ENCODE results near the gene HMGN3. TPM values are rescaled to one million over a fixed set of nuclear protein-coding genes. Genes with fewer than 3 reads are reported as not detected.

Gene HMGN3
- total RNA-seq, 1 donor: 42.3 TPM

GRCh38 chr6:79226660-79227059, 7.8 kb downstream of the HMGN3 start:
- TF ChIP-seq, protein P1, sequence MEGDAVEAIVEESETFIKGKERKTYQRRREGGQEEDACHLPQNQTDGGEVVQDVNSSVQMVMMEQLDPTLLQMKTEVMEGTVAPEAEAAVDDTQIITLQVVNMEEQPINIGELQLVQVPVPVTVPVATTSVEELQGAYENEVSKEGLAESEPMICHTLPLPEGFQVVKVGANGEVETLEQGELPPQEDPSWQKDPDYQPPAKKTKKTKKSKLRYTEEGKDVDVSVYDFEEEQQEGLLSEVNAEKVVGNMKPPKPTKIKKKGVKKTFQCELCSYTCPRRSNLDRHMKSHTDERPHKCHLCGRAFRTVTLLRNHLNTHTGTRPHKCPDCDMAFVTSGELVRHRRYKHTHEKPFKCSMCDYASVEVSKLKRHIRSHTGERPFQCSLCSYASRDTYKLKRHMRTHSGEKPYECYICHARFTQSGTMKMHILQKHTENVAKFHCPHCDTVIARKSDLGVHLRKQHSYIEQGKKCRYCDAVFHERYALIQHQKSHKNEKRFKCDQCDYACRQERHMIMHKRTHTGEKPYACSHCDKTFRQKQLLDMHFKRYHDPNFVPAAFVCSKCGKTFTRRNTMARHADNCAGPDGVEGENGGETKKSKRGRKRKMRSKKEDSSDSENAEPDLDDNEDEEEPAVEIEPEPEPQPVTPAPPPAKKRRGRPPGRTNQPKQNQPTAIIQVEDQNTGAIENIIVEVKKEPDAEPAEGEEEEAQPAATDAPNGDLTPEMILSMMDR (IDR thresholded peaks at IDR 0.05; ENCODE audit: insufficient read depth, low read length): no peak
- DNase-seq (ENCODE audit: low read depth): no peak
- no peak overlapping the region for H3K4me3 ChIP-seq (ENCODE audit: low read depth, low read length)

DNA sequence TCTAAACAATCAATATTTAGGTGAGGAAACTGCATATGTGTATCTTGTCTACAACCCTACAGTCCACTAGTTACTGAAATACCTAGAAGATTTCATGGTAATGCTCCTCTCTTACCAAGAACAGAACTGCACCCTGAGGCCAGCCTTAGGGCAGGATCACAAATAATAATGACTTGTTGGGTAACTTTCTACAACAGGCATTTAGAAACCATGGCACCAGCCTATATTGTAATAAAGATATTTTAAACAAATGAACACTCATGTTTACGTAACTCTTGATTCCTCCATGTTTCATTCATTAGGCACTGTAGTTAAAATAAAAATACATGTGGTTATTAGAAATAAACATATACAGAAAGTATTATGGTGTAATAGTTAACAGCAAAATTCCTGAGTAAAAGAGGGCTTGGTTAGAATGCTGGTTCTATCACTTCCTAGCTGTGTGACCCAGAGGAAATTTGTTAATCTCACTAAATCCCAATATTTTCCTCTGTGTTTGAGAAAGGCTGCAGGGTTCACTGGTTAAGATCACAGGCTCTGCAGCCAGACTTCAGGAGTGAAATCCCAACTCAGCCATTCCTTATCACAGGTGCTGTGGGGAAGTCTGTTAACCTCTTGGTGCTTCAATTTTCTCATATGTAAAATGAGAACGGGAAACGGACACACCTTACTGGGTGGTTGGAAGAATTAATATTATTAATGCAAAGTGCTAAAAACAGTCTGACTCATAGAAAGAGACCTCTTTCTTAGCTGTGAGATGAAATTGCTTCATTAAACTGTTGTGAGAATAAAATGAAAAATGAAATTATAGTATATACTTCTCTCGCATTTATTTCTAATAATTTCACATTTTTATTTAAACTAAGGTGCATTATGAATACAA, 8.5 kb downstream of the HMGN3 start:
- TF ChIP-seq, protein P1 (IDR thresholded peaks at IDR 0.05; ENCODE audit: insufficient read depth, low read length): no peak
- no peak for DNase-seq (ENCODE audit: low read depth)
- no peak overlapping the region for H3K4me3 ChIP-seq (ENCODE audit: low read depth, low read length)

- TF ChIP-seq, protein P1 (IDR thresholded peaks at IDR 0.05; ENCODE audit: insufficient read depth, low read length): no peak
- no peak overlapping the region for H3K4me3 ChIP-seq (ENCODE audit: low read depth, low read length)
- DNase-seq (ENCODE audit: low read depth): no peak
These were observed 10.7 kb downstream of the HMGN3 start for GRCh38 chr6:79223611-79224404.

DNA sequence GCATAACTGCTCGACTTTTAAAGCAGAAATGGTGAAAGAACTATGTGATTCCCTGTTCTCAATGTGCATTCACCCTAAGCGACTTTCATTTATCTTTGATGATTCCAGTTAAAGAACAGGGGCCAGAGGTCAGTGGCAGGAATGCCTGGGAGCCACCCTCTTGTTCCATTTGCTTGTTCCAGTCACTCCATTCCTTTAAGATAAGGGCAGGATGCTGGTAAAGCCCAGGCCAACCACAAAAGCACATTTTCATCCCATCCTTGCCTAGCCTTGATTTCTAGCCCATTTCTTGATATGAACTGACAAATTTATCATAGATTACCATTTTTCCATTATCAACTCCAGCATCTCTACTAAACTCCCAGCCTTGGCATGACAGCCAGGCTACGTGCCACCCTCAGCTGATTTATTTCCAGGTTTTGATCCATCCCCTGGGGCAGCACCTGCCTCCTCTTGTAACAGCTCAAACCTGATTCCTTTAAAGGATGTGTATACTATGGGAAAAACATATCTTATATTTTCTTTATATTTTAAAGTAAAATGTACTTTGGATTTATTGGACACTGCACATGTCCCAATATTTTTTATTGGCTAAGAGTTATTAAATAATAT, 19.2 kb downstream of the HMGN3 start:
- no peak overlapping the region for H3K4me3 ChIP-seq (ENCODE audit: low read depth, low read length)
- DNase-seq (ENCODE audit: low read depth): peak; percentile 47
- TF ChIP-seq, protein P1 (IDR thresholded peaks at IDR 0.05; ENCODE audit: insufficient read depth, low read length): no peak

DNA sequence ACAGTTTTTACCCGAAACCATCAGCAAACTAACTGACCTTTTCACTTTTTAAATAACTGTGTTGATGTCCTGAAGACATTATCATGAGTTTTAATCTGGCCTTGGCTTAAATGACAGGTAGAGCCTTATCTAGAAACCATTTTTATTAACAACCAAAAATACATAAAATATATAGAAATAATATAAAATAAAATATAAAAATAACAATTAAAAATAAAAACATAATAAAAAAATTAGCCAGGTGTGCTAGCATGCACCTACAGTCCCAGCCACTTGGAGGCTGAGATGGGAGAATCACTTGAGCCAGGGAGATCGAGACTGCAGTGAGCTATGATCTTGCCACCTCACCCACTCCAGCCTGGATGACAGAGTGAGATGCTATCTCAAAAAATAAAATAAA, 21.6 kb downstream of the HMGN3 start:
- no peak for DNase-seq (ENCODE audit: low read depth)
- TF ChIP-seq, protein P1 (IDR thresholded peaks at IDR 0.05; ENCODE audit: insufficient read depth, low read length): no peak
- H3K4me3 ChIP-seq (ENCODE audit: low read depth, low read length): no peak overlapping the region

DNA sequence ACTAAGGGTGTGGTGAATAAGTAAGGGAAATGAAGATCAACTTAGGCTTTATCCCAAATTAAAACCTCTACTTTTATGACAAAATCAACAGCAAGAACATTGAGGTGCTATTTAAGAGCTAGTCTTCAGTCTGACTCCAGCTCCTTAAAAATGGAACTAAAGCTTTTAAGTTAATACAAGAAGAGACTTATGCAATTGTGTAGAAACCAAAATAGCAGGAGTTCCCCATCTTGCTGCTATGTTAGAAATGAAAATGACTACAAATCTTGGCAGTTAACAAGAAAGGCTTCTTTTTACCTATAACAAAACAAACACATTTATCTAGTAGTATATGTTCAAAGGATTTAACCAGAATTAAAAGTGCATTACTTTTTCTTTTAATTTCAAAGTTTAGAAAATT, 25.7 kb downstream of the HMGN3 start:
- no peak for DNase-seq (ENCODE audit: low read depth)
- TF ChIP-seq, protein P1 (IDR thresholded peaks at IDR 0.05; ENCODE audit: insufficient read depth, low read length): no peak

More for the DNA sequence above, 25.7 kb downstream of the HMGN3 start:
- H3K4me3 ChIP-seq (ENCODE audit: low read depth, low read length): no peak overlapping the region

All from fibroblast of the aortic adventitia (primary cell).